Gastroesophageal sphincter (tissue), 2 donors: Measurements from ENCODE around the gene AGBL4.

Source experiments
- EP300 ChIP-seq: sonication (generic); formaldehyde crosslinking; IDR thresholded peaks from one replicate; pipeline ENCODE4 v1.6.1; 2017; ENCODE audit warnings: antibody characterized with exemption, mild to moderate bottlenecking
- POLR2A ChIP-seq, 2 donors: fragments of 450-650 bp; IDR thresholded peaks; one replicate each; pipeline ENCODE4 v1.6.1; 2017; ENCODE audit warnings: antibody characterized with exemption in 2 of 2, mild to moderate bottlenecking in 2 of 2, moderate library complexity in 1 of 2
- POLR2AphosphoS5 ChIP-seq: sonication (generic); formaldehyde crosslinking; IDR thresholded peaks from one replicate; pipeline ENCODE4 v1.6.1; 2017; ENCODE audit warnings: antibody characterized with exemption

GRCh38 chr1:48772211-48772610 is 1251.5 kb downstream of the AGBL4 start:
- TF ChIP-seq POLR2A (IDR thresholded peaks at IDR 0.05) (no peak), POLR2AphosphoS5 (no peak), EP300 (no peak)
